Measurements from ENCODE around the gene NBEAL2. TPM values are rescaled to one million over a fixed set of nuclear protein-coding genes. Genes with fewer than 3 reads are reported as not detected.

Gene NBEAL2
- total RNA-seq, 1 experiment from 2014 or later: 80.0 TPM

DNA sequence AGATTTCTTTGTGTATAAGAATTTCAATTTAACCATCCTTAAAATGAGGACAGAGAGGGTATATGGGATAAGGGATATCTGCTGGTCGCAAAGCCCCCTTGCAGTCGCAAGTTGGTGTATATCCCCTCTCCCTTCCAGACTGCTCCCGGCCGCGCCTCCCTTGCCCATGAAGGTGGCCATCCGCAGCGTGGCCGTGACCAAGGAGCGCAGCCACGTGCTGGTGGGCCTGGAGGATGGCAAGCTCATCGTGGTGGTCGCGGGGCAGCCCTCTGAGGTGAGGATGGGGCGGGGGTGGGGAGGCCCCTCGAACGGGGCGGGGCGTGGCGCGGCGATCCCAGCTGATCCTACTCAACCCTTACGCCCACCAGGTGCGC, 29.4 kb downstream of the NBEAL2 start:
- Mint-ChIP-seq H3K9me3 (no peaks in the 10 kb centered on the region), H3K4me1 (peaks cover 8% of the 10 kb centered on the region), H3K4me3 (peak overlapping the region; percentile 57), H3K36me3 (peaks cover 17% of the 10 kb centered on the region; the same call in 1 of the 2 replicates), H3K27me3 (ENCODE audit: low read depth) (no peaks in the 10 kb centered on the region), H3K27ac (no peak overlapping the region)
- ChIA-PET POLR2A (interaction anchor here (0.8 to 1.5 kb wide), 6 partner anchors 9 to 372 kb away, joined by 3 to 9 read pairs (median 4); partner anchors contain the start of genes CCDC12, NBEAL2, PTPN23 and SETD2), CTCF (interaction anchor here (0.5 to 2.2 kb wide), 13 partner anchors 14 to 372 kb away, joined by 3 to 9 read pairs (median 3); partner anchors contain the start of gene PTPN23)
- ATAC-seq: no peak
- TF ChIP-seq IRF2 (CRISPR knock-in tag; IDR thresholded peaks at IDR 0.05; ENCODE audit: borderline replicate concordance, low read depth) (no peak), MLX (CRISPR knock-in tag; IDR thresholded peaks at IDR 0.05) (no peak), TEAD1 (CRISPR knock-in tag; IDR thresholded peaks at IDR 0.05) (no peak), TCF7 (CRISPR knock-in tag; IDR thresholded peaks at IDR 0.05; ENCODE audit: low read depth) (no peak), ELF4 (CRISPR knock-in tag; IDR thresholded peaks at IDR 0.05; ENCODE audit: low read depth) (no peak), SMAD4 (CRISPR knock-in tag; IDR thresholded peaks at IDR 0.05) (no peak), ZNF232 (CRISPR knock-in tag; IDR thresholded peaks at IDR 0.05) (no peak)
- TF ChIP-seq, protein P1, sequence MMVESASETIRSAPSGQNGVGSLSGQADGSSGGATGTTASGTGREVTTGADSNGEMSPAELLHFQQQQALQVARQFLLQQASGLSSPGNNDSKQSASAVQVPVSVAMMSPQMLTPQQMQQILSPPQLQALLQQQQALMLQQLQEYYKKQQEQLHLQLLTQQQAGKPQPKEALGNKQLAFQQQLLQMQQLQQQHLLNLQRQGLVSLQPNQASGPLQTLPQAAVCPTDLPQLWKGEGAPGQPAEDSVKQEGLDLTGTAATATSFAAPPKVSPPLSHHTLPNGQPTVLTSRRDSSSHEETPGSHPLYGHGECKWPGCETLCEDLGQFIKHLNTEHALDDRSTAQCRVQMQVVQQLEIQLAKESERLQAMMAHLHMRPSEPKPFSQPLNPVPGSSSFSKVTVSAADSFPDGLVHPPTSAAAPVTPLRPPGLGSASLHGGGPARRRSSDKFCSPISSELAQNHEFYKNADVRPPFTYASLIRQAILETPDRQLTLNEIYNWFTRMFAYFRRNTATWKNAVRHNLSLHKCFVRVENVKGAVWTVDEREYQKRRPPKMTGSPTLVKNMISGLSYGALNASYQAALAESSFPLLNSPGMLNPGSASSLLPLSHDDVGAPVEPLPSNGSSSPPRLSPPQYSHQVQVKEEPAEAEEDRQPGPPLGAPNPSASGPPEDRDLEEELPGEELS (CRISPR knock-in tag; IDR thresholded peaks at IDR 0.05): 0 out of 2 replicates have a peak, but pooled peaks have one; percentile 10
- no peak for DNase-seq (ENCODE audit: low spot score)

GRCh38 chr3:47009225-47010110, 30.0 kb downstream of the NBEAL2 start:
- peak overlapping the region; percentile 89 for H3K27ac Mint-ChIP-seq
- TF ChIP-seq ZNF423 (CRISPR knock-in tag; IDR thresholded peaks at IDR 0.05) (peak; percentile 100), GABPB1 (CRISPR knock-in tag; IDR thresholded peaks at IDR 0.05) (no peak), RORB (CRISPR knock-in tag; IDR thresholded peaks at IDR 0.05) (no peak), TCF7 (CRISPR knock-in tag; IDR thresholded peaks at IDR 0.05; ENCODE audit: low read depth) (no peak), HMGA2 (CRISPR knock-in tag; IDR thresholded peaks at IDR 0.05) (no peak), FOXP1 (CRISPR knock-in tag; IDR thresholded peaks at IDR 0.05; ENCODE audit: borderline replicate concordance) (no peak; the same call in 1 of the 2 replicates), SOX15 (CRISPR knock-in tag; IDR thresholded peaks at IDR 0.05) (no peak), ELF4 (CRISPR knock-in tag; IDR thresholded peaks at IDR 0.05; ENCODE audit: low read depth) (no peak), GTF2I (CRISPR knock-in tag; conservative IDR thresholded peaks at IDR 0.05) (no peak; the same call in 1 of the 2 replicates), NFE2L1 (CRISPR knock-in tag; IDR thresholded peaks at IDR 0.05) (no peak), ZNF512 (CRISPR knock-in tag; IDR thresholded peaks at IDR 0.05; ENCODE audit: borderline replicate concordance) (no peak), ZBTB43 (CRISPR knock-in tag; IDR thresholded peaks at IDR 0.05) (peak; percentile 62; the same call in 1 of the 2 replicates)
- TF ChIP-seq, protein P2, sequence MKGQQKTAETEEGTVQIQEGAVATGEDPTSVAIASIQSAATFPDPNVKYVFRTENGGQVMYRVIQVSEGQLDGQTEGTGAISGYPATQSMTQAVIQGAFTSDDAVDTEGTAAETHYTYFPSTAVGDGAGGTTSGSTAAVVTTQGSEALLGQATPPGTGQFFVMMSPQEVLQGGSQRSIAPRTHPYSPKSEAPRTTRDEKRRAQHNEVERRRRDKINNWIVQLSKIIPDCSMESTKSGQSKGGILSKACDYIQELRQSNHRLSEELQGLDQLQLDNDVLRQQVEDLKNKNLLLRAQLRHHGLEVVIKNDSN (CRISPR knock-in tag; IDR thresholded peaks at IDR 0.05): no peak
- TF ChIP-seq, protein P3, sequence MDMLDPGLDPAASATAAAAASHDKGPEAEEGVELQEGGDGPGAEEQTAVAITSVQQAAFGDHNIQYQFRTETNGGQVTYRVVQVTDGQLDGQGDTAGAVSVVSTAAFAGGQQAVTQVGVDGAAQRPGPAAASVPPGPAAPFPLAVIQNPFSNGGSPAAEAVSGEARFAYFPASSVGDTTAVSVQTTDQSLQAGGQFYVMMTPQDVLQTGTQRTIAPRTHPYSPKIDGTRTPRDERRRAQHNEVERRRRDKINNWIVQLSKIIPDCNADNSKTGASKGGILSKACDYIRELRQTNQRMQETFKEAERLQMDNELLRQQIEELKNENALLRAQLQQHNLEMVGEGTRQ (CRISPR knock-in tag; IDR thresholded peaks at IDR 0.05): no peak
- TF ChIP-seq, protein P4, sequence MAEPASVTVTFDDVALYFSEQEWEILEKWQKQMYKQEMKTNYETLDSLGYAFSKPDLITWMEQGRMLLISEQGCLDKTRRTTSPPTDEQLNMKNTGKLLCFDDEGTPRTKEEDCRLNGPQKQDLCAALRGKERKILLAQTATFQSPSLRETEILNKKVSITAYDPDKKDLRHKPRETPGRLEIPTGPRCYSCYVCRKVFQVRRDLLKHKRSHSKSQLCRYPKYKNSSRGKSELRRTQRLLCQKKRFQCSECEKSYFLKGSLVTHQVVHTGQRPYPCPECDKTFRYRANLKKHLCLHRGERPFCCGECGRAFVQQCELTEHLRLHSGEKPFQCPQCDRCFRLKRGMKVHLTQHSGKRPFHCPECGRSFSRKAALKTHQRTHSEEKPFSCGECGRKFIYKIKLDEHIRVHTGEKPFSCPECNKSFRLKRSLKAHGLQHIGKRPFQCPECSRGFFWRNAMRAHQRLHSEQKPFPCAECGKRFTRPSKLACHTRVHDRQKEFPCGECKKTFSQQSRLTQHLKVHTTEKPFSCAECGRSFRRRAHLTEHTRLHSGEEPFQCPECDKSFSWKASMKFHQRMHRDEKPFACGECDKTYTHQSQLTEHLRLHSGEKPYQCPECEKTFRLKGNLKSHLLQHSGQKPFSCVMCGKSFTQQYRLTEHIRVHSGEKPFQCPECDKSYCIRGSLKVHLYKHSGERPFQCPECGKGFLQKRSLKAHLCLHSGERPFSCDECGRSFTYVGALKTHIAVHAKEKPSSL (CRISPR knock-in tag; conservative IDR thresholded peaks at IDR 0.05): no peak
- TF ChIP-seq, protein P5, sequence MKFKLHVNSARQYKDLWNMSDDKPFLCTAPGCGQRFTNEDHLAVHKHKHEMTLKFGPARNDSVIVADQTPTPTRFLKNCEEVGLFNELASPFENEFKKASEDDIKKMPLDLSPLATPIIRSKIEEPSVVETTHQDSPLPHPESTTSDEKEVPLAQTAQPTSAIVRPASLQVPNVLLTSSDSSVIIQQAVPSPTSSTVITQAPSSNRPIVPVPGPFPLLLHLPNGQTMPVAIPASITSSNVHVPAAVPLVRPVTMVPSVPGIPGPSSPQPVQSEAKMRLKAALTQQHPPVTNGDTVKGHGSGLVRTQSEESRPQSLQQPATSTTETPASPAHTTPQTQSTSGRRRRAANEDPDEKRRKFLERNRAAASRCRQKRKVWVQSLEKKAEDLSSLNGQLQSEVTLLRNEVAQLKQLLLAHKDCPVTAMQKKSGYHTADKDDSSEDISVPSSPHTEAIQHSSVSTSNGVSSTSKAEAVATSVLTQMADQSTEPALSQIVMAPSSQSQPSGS (CRISPR knock-in tag; IDR thresholded peaks at IDR 0.05; ENCODE audit: borderline replicate concordance, low read depth): no peak

More at GRCh38 chr3:47009225-47010110, 30.0 kb downstream of the NBEAL2 start:
- POLR2A ChIA-PET: interaction anchor here (0.8 to 1.5 kb wide), 6 partner anchors 8 to 371 kb away, joined by 3 to 9 read pairs (median 4); partner anchors contain the start of genes CCDC12, NBEAL2, PTPN23 and SETD2
- Mint-ChIP-seq H3K4me1 (peaks cover 8% of the 10 kb centered on the region), H3K9me3 (no peaks in the 10 kb centered on the region), H3K27me3 (ENCODE audit: low read depth) (no peaks in the 10 kb centered on the region), H3K4me3 (peak overlapping the region; percentile 72), H3K36me3 (peaks cover 10% of the 10 kb centered on the region; the same call in 1 of the 2 replicates)
- ATAC-seq: peak; percentile 77
- peak; percentile 83 for DNase-seq (ENCODE audit: low spot score)
- CTCF ChIA-PET: interaction anchor here (0.5 to 2.2 kb wide), 12 partner anchors 28 to 371 kb away, joined by 3 to 9 read pairs (median 4); partner anchors contain the start of gene PTPN23

All from WTC11 (cell line).